NCI-H2227 (cell line): ENCODE measurements around the gene CPED1.
"Not testable (repeated sequence)": the region's sequence is repeated elsewhere in the genome, so short reads cannot be mapped to it uniquely, and the experiment has no call there.

ENCODE experiments used
- DNase-seq: peaks from one replicate; lab custom pipeline; 2025; ENCODE audit not compliant: unreplicated experiment; lab: John Stamatoyannopoulos, UW

Gene CPED1

DNA sequence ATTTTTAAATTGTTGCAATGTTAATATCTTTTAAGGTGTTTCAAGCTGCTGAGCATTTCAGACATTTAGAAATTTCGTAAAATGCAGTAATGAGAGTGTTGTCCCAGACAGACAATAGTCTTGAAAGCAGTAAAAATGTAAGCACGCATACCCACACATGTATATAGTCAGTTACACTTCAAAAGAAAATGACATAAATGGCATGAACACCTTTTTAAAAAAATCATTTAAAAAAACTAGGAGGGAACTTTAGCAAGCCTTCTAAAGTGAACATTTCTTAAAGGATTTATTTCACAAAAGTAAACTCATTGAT lies 51.0 kb downstream of the CPED1 start:
- DNase-seq, result no peak

DNA sequence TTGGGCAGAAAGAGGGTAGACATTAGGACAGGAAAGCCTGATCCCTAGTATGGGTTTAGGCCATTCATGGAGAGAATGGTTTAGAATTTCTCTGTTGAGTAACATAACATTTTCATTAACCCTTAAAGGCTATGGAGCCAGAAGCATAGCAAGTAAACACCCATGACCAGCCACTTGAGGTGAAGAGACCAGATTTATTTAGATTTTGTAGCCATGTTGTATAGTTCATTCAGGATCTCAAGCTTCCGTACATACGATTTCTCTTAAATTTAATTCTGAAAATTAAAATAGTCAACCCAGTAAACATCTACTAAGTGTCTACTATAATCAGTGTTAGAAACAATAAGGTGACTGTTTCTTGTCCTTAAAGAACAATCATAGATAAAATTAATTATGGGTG lies 51.5 kb downstream of the CPED1 start:
- no peak for DNase-seq

DNA sequence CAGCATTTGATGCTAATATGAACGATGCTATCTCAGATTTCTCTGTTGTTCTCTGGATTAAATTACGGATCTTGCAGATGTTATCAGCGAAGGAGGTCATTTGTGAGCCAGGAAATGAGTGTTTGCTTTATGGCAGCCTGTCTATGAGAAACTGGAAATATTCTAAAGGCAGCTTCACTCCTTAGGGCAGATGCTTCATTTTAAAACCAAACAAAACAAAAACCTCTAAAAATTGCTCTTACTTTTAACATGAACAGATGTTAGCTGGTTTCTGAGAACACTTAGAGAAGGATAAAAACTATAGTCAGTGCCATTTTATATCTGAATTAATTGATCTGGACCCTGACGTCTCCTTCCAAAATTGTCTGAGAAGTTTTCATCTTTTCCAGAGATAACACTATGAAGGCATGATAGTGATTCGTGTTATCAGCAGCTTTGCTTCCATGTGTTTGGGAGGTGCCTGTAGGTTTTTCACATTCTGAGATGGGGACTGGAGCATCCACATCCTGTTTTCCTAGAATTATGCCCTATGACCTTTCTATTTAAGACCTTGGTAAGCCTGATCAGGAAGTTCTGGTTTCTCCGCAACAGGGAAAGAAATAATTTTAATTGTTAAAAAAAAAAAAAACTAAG lies 53.1 kb downstream of the CPED1 start:
- DNase-seq, result no peak

DNA sequence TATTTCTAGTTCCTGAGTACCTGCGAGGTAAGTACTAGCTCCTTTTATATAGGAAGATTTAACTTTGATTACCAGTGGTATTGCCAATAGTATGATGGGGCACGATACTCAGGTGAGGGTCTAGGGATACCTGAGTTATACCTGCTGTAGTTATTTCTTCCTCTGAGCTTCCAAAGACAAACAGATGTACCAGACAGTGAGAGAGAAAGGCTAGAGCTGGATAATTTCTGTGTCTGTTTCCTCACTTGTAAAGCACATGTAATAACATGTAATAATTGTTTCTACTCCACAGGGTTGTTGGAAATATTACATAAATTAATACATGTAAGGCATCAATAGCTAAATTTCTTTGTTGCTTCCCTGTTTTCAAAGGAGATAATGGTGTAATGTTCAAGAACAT lies 53.7 kb downstream of the CPED1 start:
- DNase-seq, result no peak

GRCh38 chr7:121042899-121043298 lies 54.4 kb downstream of the CPED1 start:
- no peak for DNase-seq

- DNase-seq, result no peak
Measured at GRCh38 chr7:121043314-121044234, 55.1 kb downstream of the CPED1 start.

DNA sequence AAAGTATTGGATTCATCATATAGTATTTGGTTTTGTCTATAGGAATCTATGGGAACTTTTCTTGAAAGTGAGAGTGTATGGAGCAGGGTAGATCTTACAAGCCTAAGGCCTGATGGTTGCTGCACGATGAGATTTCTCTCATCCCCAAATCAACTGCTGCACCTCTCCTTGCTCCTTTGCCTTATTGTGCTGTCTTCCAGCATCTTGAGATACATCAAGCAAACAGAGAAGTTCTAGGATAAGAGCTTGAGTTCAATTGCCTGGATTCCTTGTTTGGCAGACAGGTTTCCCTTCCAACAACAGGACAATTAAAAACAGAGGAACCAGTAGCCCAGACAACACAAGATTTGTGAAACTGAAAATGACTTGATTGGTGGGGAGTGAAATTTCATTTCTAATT lies 56.6 kb downstream of the CPED1 start:
- no peak for DNase-seq

GRCh38 chr7:121046009-121046408 lies 57.5 kb downstream of the CPED1 start:
- DNase-seq, result no peak

GRCh38 chr7:121046893-121047468 lies 58.5 kb downstream of the CPED1 start:
- DNase-seq, result no peak

- DNase-seq, result no peak
Measured at GRCh38 chr7:121048195-121048594, 59.7 kb downstream of the CPED1 start.

- no peak for DNase-seq
Measured at GRCh38 chr7:121049028-121049791, 60.7 kb downstream of the CPED1 start.

DNA sequence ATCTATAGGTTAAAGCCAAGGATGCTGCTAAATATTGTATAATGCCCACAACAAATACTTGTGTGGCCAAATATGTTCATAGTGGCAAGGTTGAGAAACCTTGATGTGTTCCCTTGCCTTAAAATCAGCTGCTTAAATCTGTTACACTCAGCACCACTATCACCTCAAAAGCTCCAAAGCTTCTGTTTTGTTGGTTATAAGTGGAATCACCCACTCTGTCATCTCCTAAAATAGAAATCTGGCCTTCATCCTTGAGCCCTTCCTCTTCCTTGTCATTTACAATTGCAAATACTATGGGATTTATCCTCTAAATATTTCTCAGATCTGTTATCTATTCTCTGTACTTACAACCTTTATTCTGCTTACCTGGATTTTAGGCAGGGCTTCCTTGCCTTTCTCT lies 61.4 kb downstream of the CPED1 start:
- no peak for DNase-seq

- no peak for DNase-seq
Measured at GRCh38 chr7:121053219-121053618, 64.7 kb downstream of the CPED1 start.

- DNase-seq, result no peak
Measured at GRCh38 chr7:121054925-121055324, 66.4 kb downstream of the CPED1 start.

DNA sequence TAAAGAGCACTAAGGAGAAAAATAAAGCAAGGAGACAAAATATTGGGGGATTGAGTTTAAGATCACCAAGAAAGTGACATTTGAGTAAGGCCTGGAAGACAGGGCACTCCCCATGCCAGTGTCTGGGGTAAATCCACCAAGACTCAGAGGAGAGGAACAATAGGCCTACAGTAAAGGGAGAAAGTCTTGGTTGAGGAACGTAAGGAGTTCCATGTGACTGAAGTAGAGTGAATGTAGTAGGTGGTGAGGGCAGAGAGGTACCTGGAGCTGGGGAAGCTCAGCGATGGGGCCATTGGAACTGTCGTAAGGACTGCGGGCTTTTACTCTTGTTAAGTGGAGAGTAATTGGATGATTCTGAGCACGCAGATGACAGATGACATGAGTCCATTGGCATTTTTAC lies 69.4 kb downstream of the CPED1 start:
- DNase-seq, result no peak

DNA sequence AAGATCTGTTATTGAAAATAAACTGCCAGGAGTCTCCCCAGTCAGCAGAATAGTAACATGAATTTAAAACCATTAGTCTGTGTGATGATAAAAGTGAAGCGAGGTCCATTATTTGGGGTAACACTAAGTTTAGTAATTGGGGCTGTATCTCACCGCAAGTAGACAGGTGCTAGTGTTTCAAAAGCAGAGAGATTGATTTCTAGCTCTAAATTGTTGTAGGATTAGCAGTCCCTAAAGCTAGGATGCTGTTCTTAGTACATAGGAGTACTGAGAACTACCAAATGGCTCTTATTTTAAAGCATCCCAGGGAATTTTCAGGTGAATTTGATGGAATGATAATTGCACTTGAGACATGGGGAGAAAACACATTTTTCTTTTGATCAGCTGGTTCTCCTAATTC lies 70.5 kb downstream of the CPED1 start:
- no peak for DNase-seq

- DNase-seq, result not testable (repeated sequence)
Measured at GRCh38 chr7:121059979-121060509, 71.5 kb downstream of the CPED1 start.

DNA sequence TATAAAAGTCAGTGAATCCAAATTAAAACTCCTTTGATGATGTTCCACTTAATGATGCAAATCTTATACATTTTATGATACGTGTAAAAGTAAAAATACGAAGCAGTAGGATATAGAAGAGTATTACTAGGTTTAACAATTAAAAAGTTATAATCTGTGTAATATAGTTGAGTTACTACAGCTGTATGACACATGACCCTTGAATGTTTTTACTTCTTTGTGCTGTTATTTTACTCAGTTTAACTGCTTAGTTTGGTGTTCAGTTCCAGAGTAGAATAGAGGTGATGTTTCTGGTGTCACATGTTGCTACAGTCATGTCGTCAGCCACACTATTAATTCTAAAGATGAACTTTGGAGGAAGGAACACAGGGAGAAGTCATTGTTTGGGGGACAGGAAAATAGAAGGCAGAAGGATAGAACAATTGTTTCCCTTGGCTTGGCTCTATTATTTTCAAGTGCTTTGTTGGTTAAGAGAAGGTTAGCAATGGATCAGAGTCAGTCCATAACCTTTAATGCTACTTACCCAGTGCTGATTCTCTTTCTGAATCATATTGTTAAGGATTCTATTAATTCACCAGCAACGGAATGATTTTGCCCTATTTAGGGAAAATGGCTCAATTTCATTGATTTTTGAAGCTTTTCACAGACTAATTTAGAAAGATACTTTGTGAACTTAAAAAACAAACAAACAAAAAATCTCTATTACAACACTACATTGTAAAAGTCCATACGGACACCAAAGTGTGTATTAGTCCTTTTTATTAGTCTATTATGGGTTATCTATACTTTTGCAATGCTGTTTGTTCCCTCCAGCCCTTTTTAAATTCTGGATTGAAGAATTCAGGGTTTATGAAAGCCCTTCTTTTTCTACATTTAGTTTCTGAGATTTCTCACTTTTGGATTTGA lies 73.4 kb downstream of the CPED1 start:
- no peak for DNase-seq

DNA sequence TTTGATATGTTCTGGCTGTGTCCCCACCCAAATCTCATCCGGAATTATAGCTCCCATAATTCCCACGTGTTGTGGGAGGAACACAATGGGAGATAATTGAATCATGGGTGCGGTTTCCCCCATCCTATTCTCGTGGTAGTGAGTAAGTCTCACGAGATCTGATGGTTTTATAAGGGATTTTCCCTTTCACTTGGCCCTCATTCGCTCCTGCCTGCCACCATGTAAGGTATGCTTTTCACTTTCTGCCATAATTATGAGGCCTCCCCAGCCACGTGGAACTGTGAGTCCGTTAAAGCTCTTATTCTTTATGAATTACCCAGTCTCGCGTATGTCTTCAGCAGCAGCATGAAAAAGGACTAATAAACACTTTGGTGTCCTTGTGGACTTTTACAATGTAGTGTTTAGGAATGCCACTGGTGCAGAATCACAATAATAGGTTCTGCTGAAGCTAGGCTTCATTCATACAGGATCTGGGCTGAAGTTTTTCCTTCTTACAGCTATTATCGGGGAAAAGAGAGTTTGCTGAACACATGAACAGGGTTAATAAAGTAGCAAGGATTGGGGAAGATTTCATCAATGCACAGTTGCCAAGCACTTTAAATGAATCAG lies 74.3 kb downstream of the CPED1 start:
- peak; percentile 23 for DNase-seq

DNA sequence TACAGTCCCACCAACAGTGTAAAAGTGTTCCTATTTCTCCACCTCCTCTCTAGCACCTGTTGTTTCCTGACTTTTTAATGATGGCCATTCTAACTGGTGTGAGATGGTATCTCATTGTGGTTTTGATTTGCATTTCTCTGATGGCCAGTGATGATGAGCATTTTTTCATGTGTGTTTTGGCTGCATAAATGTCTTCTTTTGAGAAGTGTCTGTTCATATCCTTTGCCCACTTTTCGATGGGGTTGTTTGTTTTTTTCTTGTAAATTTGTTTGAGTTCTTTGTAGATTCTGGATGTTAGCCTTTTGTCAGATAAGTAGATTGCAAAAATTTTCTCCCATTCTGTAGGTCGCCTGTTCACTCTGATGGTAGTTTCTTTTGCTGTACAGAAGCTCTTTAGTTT lies 79.2 kb downstream of the CPED1 start:
- not testable (repeated sequence) for DNase-seq
